ENCODE results near the gene MAPKAP1.

MAPKAP1 gene

DNA sequence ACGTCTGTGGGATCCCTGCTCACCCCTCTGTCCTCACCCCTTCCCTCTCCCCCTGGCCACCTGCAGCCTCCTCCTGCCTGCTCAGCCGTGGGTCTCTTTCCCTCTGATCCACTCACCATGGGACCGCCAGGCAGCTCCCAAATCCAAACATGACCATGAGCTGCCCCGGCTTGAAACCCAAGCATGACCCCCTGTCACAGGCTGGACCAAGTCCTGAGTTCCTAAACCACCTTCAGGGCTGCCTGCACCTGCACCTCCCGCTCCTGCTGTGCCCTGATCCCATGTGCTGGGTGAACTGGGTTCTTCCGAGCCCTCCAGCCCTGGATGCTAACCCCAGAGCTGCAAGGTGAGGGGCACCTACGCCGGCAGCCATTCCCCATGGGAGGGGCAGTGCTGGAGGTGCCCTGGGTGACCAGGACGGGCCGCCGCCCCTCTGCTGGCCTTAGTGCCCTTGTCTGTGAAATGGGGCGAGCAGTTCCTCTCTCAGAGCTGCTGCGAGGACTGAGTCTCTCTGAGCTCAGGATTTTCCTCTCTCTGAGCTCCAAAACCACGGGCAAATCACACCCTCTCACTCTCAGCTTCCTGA, 295.7 kb downstream of the MAPKAP1 start:
- ChIA-PET CTCF (interaction anchor here (1.3 kb wide), 1 partner anchor 17 kb away, joined by 3 read pairs; no protein-coding TSS in a partner anchor), POLR2A (no interaction called here)
- TF ChIP-seq ZNF384 (IDR thresholded peaks at IDR 0.05) (no peak), FOXA1 (IDR thresholded peaks at IDR 0.05) (no peak), SP1 (IDR thresholded peaks at IDR 0.05) (no peak), BHLHE40 (IDR thresholded peaks at IDR 0.05; ENCODE audit: borderline replicate concordance) (no peak), SUZ12 (IDR thresholded peaks at IDR 0.05) (no peak), NFRKB (IDR thresholded peaks at IDR 0.05) (no peak), FOXM1 (IDR thresholded peaks at IDR 0.05; ENCODE audit: borderline replicate concordance) (no peak), ARNT (IDR thresholded peaks at IDR 0.05) (no peak), CTBP1 (IDR thresholded peaks at IDR 0.05; ENCODE audit: borderline replicate concordance) (no peak), TARDBP (IDR thresholded peaks at IDR 0.05) (no peak)
- no peak for DNase-seq (ENCODE audit: extremely low spot score)

DNA sequence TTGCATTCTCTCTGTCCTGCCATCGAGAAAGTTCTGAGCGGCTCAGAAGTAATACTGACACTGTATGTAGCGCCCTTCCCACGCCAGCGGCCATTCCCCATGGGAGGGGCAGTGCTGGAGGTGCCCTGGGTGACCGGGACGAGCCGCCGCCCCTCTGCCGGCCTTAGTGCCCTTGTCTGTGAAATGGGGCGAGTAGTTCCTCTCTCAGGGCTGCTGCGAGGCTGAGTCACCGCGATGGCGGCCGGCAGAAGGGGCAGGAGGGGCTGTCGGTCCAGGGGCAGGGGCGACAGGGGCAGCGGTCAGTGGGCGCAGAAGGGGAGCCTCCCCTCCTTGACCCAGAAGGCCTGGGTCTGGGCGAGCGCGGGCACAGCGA, 296.5 kb downstream of the MAPKAP1 start:
- ChIA-PET CTCF (no interaction called here), POLR2A (interaction anchor here (1.3 kb wide), 1 partner anchor 12 kb away, joined by 3 read pairs; no protein-coding TSS in a partner anchor)
- TF ChIP-seq FOXM1 (IDR thresholded peaks at IDR 0.05; ENCODE audit: borderline replicate concordance) (no peak), ARNT (IDR thresholded peaks at IDR 0.05) (no peak), HDGF (IDR thresholded peaks at IDR 0.05; ENCODE audit: borderline replicate concordance) (no peak), FOXA1 (IDR thresholded peaks at IDR 0.05) (no peak), CTBP1 (IDR thresholded peaks at IDR 0.05; ENCODE audit: borderline replicate concordance) (no peak), L3MBTL2 (conservative IDR thresholded peaks at IDR 0.05) (no peak), NFRKB (IDR thresholded peaks at IDR 0.05) (no peak), SUZ12 (IDR thresholded peaks at IDR 0.05) (no peak), ELF4 (IDR thresholded peaks at IDR 0.05) (no peak)
- TF ChIP-seq, protein P1, sequence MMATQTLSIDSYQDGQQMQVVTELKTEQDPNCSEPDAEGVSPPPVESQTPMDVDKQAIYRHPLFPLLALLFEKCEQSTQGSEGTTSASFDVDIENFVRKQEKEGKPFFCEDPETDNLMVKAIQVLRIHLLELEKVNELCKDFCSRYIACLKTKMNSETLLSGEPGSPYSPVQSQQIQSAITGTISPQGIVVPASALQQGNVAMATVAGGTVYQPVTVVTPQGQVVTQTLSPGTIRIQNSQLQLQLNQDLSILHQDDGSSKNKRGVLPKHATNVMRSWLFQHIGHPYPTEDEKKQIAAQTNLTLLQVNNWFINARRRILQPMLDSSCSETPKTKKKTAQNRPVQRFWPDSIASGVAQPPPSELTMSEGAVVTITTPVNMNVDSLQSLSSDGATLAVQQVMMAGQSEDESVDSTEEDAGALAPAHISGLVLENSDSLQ (IDR thresholded peaks at IDR 0.05): no peak
- no peak for DNase-seq (ENCODE audit: extremely low spot score)

DNA sequence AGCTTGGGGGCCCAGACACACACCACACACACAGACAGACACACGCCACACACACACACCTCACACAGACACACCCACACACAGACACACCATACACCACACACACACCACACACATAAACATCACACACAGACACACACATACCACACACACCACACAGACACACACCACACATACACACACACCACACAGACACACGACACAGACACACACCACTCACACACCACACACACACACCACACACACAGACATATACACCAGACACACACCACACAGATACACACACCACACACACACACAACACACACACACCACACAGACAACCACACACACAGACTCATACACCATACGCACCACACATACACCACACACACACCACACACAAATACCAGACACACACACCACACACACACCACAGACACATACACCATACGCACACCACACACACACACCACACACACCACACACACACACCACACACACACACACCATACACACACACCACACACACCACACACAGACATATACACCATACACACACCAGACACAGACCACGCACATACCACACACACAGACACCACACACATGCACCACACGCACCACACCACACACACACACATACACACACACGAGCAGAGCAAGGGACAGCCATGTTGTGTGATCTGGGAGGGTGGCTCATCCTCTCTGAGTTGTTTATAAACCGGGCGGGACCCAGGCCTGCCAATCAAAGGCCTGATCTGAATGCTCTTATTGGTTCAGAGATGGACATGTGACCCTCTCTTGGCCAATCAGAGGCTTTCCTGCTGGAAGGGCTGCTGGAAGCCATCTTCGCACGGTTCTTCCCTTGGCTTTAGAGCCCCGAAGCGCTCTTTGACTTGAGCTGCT, 297.1 kb downstream of the MAPKAP1 start:
- peak; percentile 69 for DNase-seq (ENCODE audit: extremely low spot score)
- TF ChIP-seq, protein P1 (IDR thresholded peaks at IDR 0.05): peak; percentile 98
- TF ChIP-seq FOXK2 (IDR thresholded peaks at IDR 0.05): no peak
- peak; percentile 49; the same call in 1 of the 2 replicates for TF ChIP-seq TARDBP (IDR thresholded peaks at IDR 0.05)
- TF ChIP-seq BHLHE40 (IDR thresholded peaks at IDR 0.05; ENCODE audit: borderline replicate concordance): no peak
- CTCF ChIA-PET: no interaction called here
- POLR2A ChIA-PET: interaction anchor here (1.3 kb wide), 1 partner anchor 13 kb away, joined by 3 read pairs; no protein-coding TSS in a partner anchor

DNA sequence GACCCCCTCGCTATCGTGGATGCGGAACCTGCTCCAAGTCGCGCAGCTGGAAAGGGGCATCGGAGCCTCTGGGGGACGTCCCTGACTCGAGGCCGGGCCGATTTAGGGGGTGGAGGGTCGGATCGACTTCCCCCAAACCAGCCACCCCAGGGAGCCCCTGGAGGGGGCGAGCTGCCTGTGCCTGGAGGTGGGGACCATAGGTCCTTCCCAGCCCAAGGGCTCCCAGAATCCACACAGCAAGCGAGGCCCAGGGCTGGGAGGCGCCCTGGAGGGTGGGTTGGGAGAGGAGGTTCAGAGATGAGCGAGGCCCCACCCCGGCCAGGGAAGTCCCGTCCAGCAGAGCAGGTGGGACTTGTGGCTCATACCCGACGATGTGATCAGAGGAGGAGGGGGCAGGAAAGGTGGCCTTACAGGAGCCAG, 297.8 kb downstream of the MAPKAP1 start:
- no peak for TF ChIP-seq ZNF384 (IDR thresholded peaks at IDR 0.05)
- no peak for TF ChIP-seq FOXM1 (IDR thresholded peaks at IDR 0.05; ENCODE audit: borderline replicate concordance)
- no peak for TF ChIP-seq TARDBP (IDR thresholded peaks at IDR 0.05)
- TF ChIP-seq NFRKB (IDR thresholded peaks at IDR 0.05): no peak
- TF ChIP-seq SP1 (IDR thresholded peaks at IDR 0.05): no peak
- TF ChIP-seq LEF1 (IDR thresholded peaks at IDR 0.05; ENCODE audit: borderline replicate concordance): no peak
- TF ChIP-seq HDGF (IDR thresholded peaks at IDR 0.05; ENCODE audit: borderline replicate concordance): no peak
- no peak for TF ChIP-seq SUZ12 (IDR thresholded peaks at IDR 0.05)
- TF ChIP-seq L3MBTL2 (conservative IDR thresholded peaks at IDR 0.05): no peak
- TF ChIP-seq BHLHE40 (IDR thresholded peaks at IDR 0.05; ENCODE audit: borderline replicate concordance): no peak
- no peak for TF ChIP-seq FOXK2 (IDR thresholded peaks at IDR 0.05)
- TF ChIP-seq FOXA1 (IDR thresholded peaks at IDR 0.05): no peak
- TF ChIP-seq, protein P1 (IDR thresholded peaks at IDR 0.05): no peak
- no peak for TF ChIP-seq ARNT (IDR thresholded peaks at IDR 0.05)
- TF ChIP-seq ELF4 (IDR thresholded peaks at IDR 0.05): no peak
- ChIA-PET POLR2A (interaction anchor here (1.3 kb wide), 1 partner anchor 13 kb away, joined by 3 read pairs; no protein-coding TSS in a partner anchor), CTCF (no interaction called here)
- DNase-seq (ENCODE audit: extremely low spot score): no peak

DNA sequence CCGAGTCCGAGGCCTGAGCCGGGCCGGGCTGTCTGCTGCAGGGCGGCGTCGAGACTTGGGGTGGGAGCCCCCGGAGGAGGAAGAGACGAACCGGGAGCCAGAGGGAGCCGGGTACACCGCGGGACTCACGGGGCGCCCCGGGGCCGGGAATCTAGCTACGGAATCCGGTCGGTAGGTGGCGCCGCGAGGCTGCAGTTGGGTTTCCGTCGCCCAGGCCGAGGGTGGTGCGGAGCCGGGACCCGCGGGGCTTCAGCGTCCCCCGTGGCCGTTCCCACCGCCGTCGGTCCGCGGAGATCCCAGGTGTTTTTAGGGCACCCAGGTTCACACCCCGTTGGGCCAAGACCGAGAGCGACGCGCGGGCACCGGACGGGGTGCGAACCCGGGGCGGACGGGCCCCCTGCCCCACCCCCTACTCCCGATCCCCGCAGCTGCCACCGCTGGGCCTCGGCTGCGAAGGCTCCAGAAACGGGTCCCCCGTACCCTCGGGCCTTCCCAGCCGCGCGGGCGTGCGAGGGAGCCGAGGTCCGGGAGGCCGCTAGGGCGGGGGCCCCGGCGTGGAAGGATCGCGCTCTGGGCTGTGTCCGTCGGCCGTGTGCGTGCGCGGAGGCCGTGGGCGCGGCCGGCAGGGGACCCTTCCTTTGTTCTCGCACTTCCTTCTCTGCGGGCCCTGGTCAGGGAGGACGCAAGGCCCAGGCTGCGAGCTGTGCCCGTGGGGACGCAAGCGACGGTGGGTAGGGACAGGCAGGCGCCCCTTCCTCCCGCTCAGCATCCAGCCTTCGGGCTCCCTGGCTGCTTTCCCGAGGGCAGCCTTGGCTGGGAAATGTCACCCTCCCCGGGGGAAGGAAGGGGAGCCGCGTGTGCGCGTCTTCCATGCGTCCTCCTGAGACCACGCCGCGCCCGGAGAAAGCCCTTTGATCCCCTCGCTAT, 298.8 kb downstream of the MAPKAP1 start:
- CTCF ChIA-PET: interaction anchor here (0.6 to 1.5 kb wide), 7 partner anchors 83 to 1091 kb away, joined by 3 to 4 read pairs (median 3); no protein-coding TSS in a partner anchor

More for the DNA sequence above, 298.8 kb downstream of the MAPKAP1 start:
- peak; percentile 91 for DNase-seq (ENCODE audit: extremely low spot score)
- TF ChIP-seq SP1 (IDR thresholded peaks at IDR 0.05) (no peak), L3MBTL2 (conservative IDR thresholded peaks at IDR 0.05) (no peak; the same call in 1 of the 2 replicates), ELF4 (IDR thresholded peaks at IDR 0.05) (no peak), SUZ12 (IDR thresholded peaks at IDR 0.05) (no peak), FOXK2 (IDR thresholded peaks at IDR 0.05) (no peak), CTBP1 (IDR thresholded peaks at IDR 0.05; ENCODE audit: borderline replicate concordance) (no peak), FOXM1 (IDR thresholded peaks at IDR 0.05; ENCODE audit: borderline replicate concordance) (no peak), TARDBP (IDR thresholded peaks at IDR 0.05) (no peak), ZNF384 (IDR thresholded peaks at IDR 0.05) (no peak), ARNT (IDR thresholded peaks at IDR 0.05) (no peak), NFRKB (IDR thresholded peaks at IDR 0.05) (no peak), BHLHE40 (IDR thresholded peaks at IDR 0.05; ENCODE audit: borderline replicate concordance) (no peak), LEF1 (IDR thresholded peaks at IDR 0.05; ENCODE audit: borderline replicate concordance) (no peak), FOXA1 (IDR thresholded peaks at IDR 0.05) (no peak)
- TF ChIP-seq, protein P1 (IDR thresholded peaks at IDR 0.05): no peak
- POLR2A ChIA-PET: no interaction called here

Data from HEK293T (cell line).